MV-4-11 (cell line): ENCODE results near the gene VPS51.
"Not testable (repeated sequence)": the region's sequence is repeated elsewhere in the genome, so short reads cannot be mapped to it uniquely, and the experiment has no call there.

ENCODE experiments used
- DNase-seq: peaks from one replicate; lab custom pipeline; 2025; lab: John Stamatoyannopoulos, UW

VPS51 gene

DNA sequence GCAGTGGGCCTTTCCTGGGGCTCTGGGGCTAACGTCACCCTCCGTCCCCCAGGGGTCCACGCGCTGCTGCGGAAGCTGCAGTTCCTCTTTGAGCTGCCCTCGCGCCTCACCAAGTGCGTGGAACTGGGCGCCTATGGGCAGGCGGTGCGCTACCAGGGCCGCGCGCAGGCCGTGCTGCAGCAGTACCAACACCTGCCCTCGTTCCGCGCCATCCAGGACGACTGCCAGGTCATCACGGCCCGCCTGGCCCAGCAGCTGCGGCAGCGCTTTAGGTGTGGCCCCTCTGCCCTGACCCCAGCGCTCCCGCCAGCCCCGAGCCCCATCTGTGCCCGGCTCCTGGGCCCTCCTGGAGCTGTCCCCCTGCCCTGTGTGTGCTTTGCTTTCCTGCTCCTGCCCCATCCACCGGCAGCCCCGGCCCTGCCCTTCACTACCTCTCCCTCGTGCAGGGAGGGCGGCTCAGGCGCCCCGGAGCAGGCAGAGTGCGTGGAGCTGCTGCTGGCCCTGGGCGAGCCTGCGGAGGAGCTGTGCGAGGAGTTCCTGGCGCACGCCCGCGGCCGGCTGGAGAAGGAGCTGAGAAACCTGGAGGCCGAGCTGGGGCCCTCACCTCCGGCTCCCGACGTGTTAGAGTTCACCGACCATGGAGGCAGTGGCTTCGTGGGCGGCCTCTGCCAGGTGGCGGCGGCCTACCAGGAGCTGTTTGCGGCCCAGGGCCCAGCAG, 11.9 kb downstream of the VPS51 start:
- no peak for DNase-seq

- no peak for DNase-seq
These were observed 12.6 kb downstream of the VPS51 start for GRCh38 chr11:65108469-65109123.

DNA sequence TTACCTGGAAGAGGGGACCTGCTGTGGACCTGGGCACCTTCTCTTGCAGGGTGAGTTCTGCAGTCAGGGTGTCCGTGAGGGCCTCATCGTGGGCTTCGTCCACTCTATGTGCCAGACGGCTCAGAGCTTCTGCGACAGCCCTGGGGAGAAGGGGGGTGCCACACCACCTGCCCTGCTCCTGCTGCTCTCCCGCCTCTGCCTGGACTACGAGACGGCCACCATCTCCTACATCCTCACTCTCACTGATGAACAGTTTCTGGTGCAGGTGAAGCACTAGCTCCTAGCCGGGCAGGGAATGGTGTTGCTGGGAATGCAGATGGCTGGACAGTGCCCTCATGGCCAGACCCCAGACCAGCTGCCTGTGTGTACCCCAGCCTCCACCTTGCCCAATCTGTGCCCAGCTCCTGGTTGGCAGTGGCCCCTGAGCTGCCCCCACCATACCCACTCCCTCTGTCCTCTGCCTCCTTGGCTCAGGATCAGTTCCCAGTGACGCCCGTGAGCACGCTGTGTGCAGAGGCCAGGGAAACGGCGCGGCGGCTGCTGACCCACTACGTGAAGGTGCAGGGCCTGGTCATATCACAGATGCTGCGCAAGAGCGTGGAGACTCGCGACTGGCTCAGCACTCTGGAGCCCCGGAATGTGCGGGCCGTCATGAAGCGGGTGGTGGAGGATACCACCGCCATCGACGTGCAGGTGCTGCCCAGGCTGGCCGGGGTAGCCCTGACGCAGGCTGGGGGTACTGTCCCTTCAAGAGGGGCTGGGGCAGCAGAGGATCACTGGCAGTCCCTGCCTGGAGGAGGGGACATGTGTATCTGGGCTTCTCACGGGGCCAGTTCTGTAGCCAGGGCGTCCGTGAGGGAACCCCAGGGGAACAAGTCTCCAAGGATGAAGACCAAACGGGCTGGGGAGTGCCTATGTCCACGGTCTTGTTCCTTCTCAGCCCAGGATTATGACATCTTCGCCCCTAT, 13.5 kb downstream of the VPS51 start:
- DNase-seq: no peak

DNA sequence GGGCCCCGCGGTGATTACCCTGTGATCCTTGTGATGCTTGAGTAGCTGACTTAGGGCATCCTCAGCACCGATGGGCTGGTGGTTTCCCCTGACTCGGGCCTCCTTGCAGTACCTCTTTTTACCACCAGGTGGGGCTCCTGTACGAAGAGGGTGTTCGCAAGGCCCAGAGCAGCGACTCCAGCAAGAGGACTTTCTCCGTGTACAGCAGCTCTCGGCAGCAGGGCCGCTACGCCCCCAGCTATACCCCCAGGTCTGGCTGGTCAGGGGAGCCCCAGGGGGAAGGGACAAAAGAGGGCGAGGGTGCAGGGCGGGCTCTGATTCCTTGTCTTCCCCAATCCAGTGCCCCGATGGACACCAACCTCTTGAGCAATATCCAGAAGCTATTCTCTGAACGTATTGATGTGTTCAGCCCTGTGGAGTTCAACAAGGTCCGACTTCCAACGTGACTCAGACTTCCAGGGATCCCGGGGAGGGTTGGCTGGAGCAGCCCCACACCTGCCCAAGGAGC, 14.4 kb downstream of the VPS51 start:
- DNase-seq: peak; percentile 72

GRCh38 chr11:65111159-65111743, 15.2 kb downstream of the VPS51 start:
- DNase-seq: no peak

GRCh38 chr11:65111744-65112545, 15.9 kb downstream of the VPS51 start, which contains the start of gene TM7SF2:
Gene TM7SF2, plus strand, starts transcription at chr11:65111872. Its CDS starts 144 bp downstream, at chr11:65112016.
- peak; percentile 90 for DNase-seq

DNA sequence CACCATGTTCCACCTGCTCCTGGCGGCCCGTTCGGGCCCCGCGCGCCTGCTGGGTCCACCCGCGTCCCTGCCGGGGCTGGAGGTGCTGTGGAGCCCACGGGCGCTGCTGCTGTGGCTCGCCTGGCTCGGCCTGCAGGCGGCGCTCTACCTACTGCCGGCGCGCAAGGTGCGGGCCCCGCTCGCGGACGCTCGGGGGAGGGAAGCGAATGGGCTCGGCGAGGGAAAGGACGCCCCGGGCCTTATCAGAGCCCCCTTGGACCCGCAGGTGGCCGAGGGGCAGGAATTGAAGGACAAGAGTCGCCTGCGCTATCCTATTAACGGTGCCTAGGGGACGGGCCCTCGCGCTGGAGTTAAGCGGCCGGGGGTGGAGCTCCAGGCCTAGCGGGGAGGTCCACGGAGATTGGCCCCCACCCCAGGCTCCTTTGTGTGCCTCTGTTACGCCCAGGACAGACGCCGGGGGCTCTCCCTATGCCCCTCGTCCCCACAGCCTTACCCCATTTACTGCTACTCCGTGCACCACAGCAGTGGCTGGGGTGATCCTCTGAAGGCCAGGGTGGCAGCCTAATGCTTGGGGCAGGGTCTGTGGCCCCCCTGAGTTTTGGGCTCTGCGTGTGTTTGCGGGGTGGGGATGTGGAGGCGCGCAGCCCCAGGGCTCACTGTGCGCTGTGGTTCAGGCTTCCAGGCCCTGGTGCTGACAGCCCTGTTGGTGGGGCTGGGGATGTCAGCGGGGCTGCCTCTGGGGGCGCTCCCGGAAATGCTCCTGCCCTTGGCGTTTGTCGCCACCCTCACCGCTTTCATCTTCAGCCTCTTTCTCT, 16.7 kb downstream of the VPS51 start:
- peak; percentile 55 for DNase-seq

DNA sequence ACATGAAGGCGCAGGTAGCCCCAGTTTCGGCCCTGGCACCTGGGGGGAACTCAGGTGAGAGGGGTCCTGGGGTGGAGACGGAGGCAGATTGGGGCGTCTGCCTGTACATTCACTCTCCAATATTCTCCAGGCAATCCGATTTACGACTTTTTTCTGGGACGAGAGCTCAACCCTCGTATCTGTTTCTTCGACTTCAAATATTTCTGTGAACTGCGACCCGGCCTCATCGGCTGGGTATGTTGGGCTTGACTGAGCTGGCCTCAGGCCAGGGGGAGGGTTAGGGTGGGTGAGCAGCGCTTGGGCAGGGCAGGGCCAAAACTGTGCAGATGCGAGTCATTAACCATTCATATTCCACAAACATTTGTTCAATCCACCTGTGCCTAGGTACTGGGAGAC, 17.3 kb downstream of the VPS51 start:
- no peak for DNase-seq

DNA sequence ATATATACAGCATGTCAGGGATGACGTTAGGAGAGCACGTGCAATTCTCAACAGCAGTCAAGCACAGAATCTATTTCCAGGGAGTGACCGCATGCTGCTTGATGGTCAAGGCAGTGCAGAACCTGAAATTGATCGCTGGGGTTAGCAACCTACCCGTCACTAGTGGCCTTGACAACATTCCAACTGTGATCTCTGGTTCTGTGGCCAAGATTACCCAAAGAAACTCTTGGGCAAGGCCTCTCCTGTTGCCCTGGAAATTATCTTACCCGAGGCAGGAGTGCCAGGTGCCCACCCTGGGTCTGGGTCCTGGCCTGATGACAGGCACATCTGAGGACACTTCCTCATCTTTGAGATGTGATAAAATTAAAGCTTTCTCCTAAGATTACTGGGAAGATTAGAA, 17.8 kb downstream of the VPS51 start:
- DNase-seq: no peak

GRCh38 chr11:65114538-65115171, 18.6 kb downstream of the VPS51 start:
- no peak for DNase-seq

DNA sequence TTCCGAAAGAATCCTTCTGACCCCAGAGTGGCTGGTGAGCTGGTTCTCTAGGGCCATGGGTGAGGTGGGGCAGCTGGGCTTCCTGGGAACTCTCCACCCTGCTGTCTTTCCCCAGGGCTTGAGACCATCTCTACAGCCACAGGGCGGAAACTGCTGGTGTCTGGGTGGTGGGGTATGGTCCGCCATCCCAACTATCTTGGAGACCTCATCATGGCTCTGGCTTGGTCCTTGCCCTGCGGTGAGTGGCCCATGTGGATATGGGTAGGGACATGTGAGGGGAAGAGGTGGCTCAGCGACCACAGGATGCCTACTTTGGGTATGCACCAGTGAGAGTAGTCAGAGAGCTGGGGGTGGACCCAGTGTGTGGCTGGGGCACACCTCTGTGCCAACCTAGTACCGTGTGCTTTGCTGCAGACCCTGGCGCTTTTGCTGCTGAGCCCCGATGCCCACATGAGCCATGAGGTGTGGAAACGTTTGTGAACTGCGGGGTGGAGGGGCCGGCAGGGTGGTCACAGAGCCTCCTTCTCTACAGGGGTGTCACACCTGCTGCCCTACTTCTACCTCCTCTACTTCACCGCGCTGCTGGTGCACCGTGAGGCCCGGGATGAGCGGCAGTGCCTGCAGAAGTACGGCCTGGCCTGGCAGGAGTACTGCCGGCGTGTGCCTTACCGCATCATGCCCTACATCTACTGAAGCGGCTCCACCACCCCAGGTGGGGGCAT, 19.5 kb downstream of the VPS51 start:
- DNase-seq: no peak

DNA sequence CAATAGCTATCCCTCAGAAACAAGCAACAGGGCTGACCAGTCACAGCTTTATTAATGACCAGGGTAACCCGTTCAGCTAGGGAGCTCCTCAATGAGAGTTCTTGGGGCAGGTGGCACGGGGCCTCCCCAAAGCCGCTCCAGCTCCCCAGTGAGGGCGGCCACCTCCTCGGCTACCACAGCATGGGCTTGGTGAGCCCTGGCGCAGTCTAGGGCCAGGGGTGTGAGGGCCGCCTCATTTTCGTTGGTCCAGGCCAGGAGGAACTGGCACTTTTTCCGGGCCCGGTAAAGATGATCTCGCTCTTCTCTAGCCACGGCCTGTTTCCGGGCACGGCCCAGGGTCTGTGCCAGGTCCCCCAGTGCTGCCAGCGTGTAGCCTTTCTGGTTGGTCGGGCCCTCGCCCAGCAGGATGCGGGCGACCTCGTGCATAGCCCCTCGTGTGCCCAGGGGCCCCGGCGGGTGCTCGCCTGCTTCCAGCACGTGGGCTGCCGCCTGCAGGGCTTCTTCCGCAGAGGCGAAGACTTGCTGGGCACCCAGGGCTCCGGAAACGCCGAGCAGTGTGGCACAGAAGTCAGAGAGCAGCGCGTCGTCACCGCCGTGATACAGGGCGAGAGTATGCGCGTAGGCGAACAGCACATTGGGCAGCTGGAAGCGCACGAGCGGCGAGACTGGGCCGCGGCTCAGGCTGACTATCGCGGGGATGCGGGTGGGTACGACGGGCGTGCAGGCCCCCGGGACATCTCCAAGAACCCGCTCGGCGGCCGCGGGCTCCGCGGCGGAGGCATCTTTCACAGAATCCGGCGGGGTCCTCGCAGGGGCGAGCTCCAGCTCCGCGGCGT, 20.6 kb downstream of the VPS51 start:
- DNase-seq: peak; percentile 5

GRCh38 chr11:65117206-65118096, 21.4 kb downstream of the VPS51 start, which contains the start of gene ZNHIT2:
Gene ZNHIT2, minus strand, starts transcription at chr11:65117701. Its CDS starts 48 bp downstream, at chr11:65117653.
- peak; percentile 98 for DNase-seq

- DNase-seq: no peak
These were observed 22.3 kb downstream of the VPS51 start for GRCh38 chr11:65118097-65118837.

DNA sequence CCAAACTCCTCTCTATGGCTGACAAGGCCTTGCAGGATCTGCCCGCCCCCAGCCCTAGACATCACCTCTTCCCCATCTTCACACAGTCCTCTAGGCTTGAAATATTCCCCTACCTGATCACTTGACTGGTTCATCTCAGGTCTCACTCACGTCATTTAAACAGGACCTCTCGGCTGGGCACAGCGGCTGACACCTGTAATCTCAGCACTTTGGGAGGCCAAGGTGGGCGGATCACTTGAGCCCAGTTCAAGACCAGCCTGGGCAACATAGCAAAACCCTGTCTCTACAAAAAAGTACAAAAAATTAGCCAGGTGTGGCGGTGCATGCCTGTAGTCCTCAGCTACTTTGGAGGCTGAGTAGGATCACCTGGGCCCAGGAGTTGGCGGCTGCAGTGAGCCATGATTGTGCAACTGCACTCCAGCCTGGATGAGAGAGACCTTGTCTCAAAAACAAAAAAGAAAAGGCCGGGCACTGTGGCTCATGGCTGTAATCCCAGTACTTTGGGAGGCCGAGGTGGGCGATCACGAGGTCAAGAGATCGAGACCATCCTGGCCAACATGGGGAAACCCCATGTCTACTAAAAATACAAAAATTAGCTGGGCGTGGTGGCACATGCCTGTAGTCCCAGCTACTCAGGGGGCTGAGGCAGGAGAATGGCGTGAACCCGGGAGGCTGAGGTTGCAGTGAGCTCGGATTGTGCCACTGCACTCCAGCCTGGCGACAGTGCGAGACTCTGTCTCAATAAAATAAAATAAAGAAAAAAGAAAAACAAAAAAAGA, 23.1 kb downstream of the VPS51 start:
- DNase-seq: not testable (repeated sequence)

DNA sequence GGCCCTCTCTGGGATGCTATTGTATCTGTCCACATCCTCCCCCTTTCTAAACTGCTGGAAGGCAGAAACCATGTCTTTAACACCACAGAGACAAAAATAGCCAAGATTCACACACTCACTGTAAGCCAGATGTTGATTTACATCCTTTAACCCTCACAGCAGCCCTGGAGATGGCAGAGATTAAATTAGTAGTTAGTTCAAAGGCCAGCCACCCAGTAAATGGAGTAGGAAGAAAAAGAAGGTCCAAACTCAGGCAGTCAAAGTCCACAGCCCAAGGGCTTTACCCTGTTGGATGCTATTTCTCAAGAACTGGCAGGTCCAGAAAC, 23.6 kb downstream of the VPS51 start:
- no peak for DNase-seq
